OCI-LY7 (cell line): ENCODE data around the gene CNN1.

Experiments used
- EZH2phosphoT487 ChIP-seq: fragments of 200-600 bp; sonication (generic); IDR thresholded peaks from 2 replicates; pipeline ENCODE4 v1.6.1; 2018; ENCODE audit warnings: low read depth, borderline replicate concordance, mild to moderate bottlenecking, mixed run types, antibody characterized with exemption, low read length, moderate library complexity, mixed read lengths
- TF ChIP-seq, protein P1 (sequence below): fragments of 200-600 bp; sonication (generic); conservative IDR thresholded peaks from 2 replicates; pipeline ENCODE4 v1.5.1; 2014; ENCODE audit warnings: mild to moderate bottlenecking, antibody characterized with exemption, low read length, moderate library complexity, mixed read lengths

DNA sequence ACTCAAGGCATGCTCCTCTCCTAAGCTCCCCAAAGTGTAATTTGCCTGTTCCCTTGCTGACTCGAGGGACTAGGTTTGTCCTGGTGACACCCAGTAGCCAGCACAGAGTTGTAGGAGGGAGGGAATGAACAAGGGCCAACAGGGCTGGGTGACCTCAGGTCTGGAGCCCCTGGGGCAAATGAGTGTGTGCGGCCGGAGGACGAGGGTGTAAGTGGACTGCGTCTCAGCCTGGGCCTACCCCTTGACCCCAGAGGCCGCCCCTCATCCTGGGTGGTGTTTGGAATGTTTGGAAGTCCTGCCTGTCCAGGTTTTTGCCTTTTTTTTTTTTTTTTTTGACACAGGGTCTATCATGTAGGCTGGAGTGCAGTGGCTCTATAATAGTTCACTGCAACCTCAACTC lies 31.7 kb upstream of the CNN1 start:
- TF ChIP-seq, protein P1, sequence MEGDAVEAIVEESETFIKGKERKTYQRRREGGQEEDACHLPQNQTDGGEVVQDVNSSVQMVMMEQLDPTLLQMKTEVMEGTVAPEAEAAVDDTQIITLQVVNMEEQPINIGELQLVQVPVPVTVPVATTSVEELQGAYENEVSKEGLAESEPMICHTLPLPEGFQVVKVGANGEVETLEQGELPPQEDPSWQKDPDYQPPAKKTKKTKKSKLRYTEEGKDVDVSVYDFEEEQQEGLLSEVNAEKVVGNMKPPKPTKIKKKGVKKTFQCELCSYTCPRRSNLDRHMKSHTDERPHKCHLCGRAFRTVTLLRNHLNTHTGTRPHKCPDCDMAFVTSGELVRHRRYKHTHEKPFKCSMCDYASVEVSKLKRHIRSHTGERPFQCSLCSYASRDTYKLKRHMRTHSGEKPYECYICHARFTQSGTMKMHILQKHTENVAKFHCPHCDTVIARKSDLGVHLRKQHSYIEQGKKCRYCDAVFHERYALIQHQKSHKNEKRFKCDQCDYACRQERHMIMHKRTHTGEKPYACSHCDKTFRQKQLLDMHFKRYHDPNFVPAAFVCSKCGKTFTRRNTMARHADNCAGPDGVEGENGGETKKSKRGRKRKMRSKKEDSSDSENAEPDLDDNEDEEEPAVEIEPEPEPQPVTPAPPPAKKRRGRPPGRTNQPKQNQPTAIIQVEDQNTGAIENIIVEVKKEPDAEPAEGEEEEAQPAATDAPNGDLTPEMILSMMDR, result no peak
- no peak for TF ChIP-seq EZH2phosphoT487
